Muscle layer of colon (tissue), 2 donors: ENCODE data around the gene MITF.

Experiments
- H3K27ac ChIP-seq: one replicate; pipeline ENCODE4 v1.7.0; 2013; ENCODE audit warnings: low read depth, mild to moderate bottlenecking, low read length, moderate library complexity
- H3K27me3 ChIP-seq, 2 donors: one replicate each; pipeline ENCODE4 v1.7.0; 2013; ENCODE audit warnings: low read length in 2 of 2, mild to moderate bottlenecking in 2 of 2; ENCODE audit not compliant: insufficient read depth in 2 of 2, control insufficient read depth in 1 of 2
- H3K36me3 ChIP-seq: one replicate; pipeline ENCODE4 v1.7.0; 2013; ENCODE audit warnings: mild to moderate bottlenecking, low read length; ENCODE audit not compliant: insufficient read depth
- H3K4me1 ChIP-seq: one replicate; pipeline ENCODE4 v1.7.0; 2013; ENCODE audit warnings: mild to moderate bottlenecking, low read length; ENCODE audit not compliant: insufficient read depth
- H3K4me3 ChIP-seq, 2 donors: one replicate each; pipeline ENCODE4 v1.7.0; 2013; ENCODE audit warnings: low read length in 2 of 2, low read depth in 1 of 2, mild to moderate bottlenecking in 1 of 2, moderate library complexity in 1 of 2
- H3K9ac ChIP-seq: one replicate; pipeline ENCODE4 v1.7.0; 2013; ENCODE audit warnings: low read length
- H3K9me3 ChIP-seq: one replicate; pipeline ENCODE4 v1.7.0; 2013; ENCODE audit warnings: mild to moderate bottlenecking, low read length
- donor health status: abdominal sarcoma.
- donor health status: Adenocarcinoma of cecum.

Gene MITF

DNA sequence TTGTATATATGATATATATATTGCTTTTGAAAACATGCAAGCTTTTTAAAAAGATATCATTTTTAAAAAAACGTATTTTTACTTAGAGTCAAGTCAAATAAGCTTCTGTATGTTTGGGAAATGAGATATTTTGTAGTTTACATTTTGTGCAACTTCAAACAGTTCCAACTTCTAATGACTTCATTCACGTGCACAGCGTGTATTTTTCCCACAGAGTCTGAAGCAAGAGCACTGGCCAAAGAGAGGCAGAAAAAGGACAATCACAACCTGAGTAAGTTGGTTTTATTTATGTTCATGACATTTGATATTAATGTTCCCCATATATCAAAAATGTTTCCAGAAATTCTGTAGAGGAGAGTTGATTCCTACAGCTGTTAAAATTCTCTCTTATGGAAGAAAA lies 212.4 kb downstream of the MITF start:
- no peak overlapping the region for H3K9ac ChIP-seq
- H3K4me1 ChIP-seq = peaks cover 16% of the 10 kb centered on the region
- no peaks in the 10 kb centered on the region for H3K9me3 ChIP-seq
- peaks cover 25% of the 10 kb centered on the region for H3K36me3 ChIP-seq
- H3K27ac ChIP-seq = no peak overlapping the region
- H3K4me3 ChIP-seq = no peak overlapping the region
- no peaks in the 10 kb centered on the region for H3K27me3 ChIP-seq

DNA sequence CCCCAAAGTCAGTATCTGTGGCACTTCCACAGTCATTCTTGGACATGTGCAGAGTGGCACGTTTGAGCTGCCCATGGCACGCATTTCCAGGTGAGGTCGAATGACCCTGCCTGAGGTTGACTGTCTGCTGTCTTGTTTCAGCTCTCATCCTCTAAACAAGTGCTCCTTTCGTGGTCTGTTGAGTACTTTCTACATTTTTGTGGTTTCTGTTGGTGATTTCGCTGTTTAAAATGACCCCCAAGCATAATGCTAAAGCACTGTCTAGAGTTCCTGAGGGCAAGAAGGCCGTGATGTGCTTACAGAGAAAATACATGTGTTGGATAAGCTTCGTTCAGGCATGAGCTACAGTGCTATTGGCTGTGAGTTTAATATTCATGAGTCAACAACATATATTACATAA lies 220.3 kb downstream of the MITF start:
- H3K4me3 ChIP-seq = no peak overlapping the region
- no peaks in the 10 kb centered on the region for H3K9me3 ChIP-seq
- H3K9ac ChIP-seq = no peak overlapping the region
- peaks cover 26% of the 10 kb centered on the region for H3K36me3 ChIP-seq
- no peak overlapping the region for H3K27ac ChIP-seq
- no peaks in the 10 kb centered on the region for H3K4me1 ChIP-seq
- H3K27me3 ChIP-seq = no peaks in the 10 kb centered on the region

DNA sequence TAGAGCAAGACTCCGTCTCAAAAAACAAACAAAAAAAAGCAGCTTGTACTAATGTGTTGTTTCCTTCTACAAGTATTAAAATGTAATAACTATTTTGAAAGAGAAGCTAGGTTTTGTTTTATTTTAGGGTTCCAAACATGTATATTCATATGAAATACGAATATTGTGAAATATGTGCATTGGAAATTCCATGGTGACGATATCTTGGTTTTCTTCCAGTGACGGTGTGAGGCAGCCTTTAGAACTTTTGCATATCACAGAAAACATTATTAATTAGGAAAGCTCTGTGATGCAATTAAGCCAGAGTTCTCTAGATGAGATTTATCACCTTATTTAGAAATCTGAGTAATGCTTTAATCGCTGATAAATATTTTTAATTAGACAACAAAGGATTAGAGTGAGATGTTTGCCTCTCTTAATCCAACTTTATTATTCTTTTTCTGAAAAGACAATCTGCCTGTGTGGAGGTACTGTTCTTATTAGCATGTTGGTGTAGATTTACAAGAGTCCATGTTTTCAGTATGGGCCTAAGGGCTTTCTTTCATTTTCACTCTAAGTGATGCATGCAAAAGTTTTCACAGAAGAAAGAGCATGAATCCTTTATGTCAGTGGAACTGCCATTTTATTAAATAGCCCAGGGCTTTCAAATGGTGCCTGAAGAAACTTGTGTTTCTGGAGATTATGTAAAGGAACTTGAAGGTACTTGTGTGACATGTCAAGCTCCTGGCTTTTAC lies 222.6 kb downstream of the MITF start:
- Histone ChIP-seq H3K27me3 (no peaks in the 10 kb centered on the region), H3K4me3 (no peak overlapping the region), H3K36me3 (peaks cover 34% of the 10 kb centered on the region), H3K9me3 (no peaks in the 10 kb centered on the region), H3K27ac (no peak overlapping the region), H3K9ac (no peak overlapping the region), H3K4me1 (no peaks in the 10 kb centered on the region)

- H3K36me3 ChIP-seq = peaks cover 27% of the 10 kb centered on the region
- H3K27ac ChIP-seq = no peak overlapping the region
- H3K9me3 ChIP-seq = no peaks in the 10 kb centered on the region
- H3K9ac ChIP-seq = no peak overlapping the region
- no peaks in the 10 kb centered on the region for H3K4me1 ChIP-seq
- H3K27me3 ChIP-seq = no peaks in the 10 kb centered on the region
- H3K4me3 ChIP-seq = no peak overlapping the region
These were observed 224.4 kb downstream of the MITF start for GRCh38 chr3:69963643-69964042.

GRCh38 chr3:69967156-69967555 lies 227.9 kb downstream of the MITF start:
- Histone ChIP-seq H3K9me3 (no peaks in the 10 kb centered on the region), H3K4me1 (no peaks in the 10 kb centered on the region), H3K27ac (no peak overlapping the region), H3K9ac (no peak overlapping the region), H3K27me3 (no peaks in the 10 kb centered on the region), H3K36me3 (peaks cover 15% of the 10 kb centered on the region), H3K4me3 (no peak overlapping the region)

GRCh38 chr3:69970827-69971226 lies 231.6 kb downstream of the MITF start:
- H3K9ac ChIP-seq = no peak overlapping the region
- no peaks in the 10 kb centered on the region for H3K9me3 ChIP-seq

GRCh38 chr3:69972672-69973071 lies 233.4 kb downstream of the MITF start:
- H3K4me3 ChIP-seq = no peak overlapping the region
- H3K36me3 ChIP-seq = no peaks in the 10 kb centered on the region
- no peaks in the 10 kb centered on the region for H3K9me3 ChIP-seq
- H3K27ac ChIP-seq = no peak overlapping the region
- H3K9ac ChIP-seq = no peak overlapping the region
- H3K4me1 ChIP-seq = no peaks in the 10 kb centered on the region
- no peaks in the 10 kb centered on the region for H3K27me3 ChIP-seq

More at GRCh38 chr3:69970827-69971226, 231.6 kb downstream of the MITF start:
- Histone ChIP-seq H3K27me3 (no peaks in the 10 kb centered on the region), H3K4me3 (no peak overlapping the region), H3K27ac (no peak overlapping the region), H3K36me3 (peaks cover 4% of the 10 kb centered on the region), H3K4me1 (no peaks in the 10 kb centered on the region)

- no peak overlapping the region for H3K27ac ChIP-seq
- no peak overlapping the region for H3K9ac ChIP-seq
- no peaks in the 10 kb centered on the region for H3K27me3 ChIP-seq
- no peaks in the 10 kb centered on the region for H3K9me3 ChIP-seq
- H3K4me3 ChIP-seq = no peak overlapping the region
- H3K4me1 ChIP-seq = no peaks in the 10 kb centered on the region
- no peaks in the 10 kb centered on the region for H3K36me3 ChIP-seq
These were observed 236.8 kb downstream of the MITF start for GRCh38 chr3:69976021-69976420.

DNA sequence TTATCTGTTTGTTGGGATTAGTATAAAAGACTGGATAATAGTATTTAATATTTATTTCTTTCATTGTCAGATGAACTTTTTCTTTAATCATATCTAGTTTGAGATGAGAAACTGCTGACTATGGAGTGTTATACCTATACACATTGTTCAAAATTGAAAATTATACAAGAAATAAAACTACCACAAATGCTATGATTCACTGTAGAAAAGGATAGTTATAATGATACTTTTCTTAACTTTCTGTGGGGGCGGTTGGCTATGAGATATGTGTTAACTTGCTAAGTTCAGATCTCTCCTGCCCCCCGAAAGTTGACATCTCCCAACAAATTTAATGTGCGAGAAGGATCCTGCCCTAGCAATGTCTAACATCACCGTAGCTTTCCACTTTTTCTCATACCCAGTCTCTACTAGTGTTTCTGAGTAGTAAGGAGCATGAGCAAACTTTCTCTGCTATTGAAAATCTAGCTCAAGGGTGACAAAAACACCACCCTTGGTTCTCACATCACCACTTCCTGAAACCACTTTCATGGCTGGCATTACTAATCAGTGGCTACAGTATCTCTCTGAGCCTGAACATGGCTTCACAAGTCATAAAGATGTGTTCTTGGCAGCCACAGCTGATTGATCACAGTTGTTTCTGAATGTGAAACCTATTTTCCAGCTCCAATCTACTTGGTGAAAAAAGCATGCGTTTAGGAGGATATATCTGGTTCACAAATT lies 244.4 kb downstream of the MITF start:
- Histone ChIP-seq H3K4me1 (no peaks in the 10 kb centered on the region), H3K4me3 (no peak overlapping the region), H3K9me3 (no peaks in the 10 kb centered on the region), H3K27ac (no peak overlapping the region), H3K36me3 (no peaks in the 10 kb centered on the region), H3K27me3 (no peaks in the 10 kb centered on the region), H3K9ac (no peak overlapping the region)

DNA sequence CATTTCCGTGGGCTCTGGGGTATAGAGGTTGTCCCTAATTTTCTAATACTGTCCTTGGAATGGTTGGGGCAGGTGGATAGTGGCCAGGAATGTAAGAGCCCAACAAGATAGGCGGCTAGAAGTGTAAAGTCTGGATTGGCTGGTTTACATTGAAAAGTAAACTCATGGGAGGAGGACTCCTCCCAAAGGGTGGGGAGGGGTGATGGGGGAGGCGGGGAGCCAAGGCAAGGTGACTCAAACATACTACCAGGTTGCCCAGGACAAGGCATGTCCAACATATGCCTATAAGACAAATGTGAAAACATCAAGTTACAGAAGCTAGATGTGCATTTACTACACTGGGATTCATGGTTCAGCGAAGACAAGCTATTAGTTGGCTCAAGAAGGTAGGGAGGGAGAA lies 246.0 kb downstream of the MITF start:
- Histone ChIP-seq H3K9me3 (no peaks in the 10 kb centered on the region), H3K27me3 (no peaks in the 10 kb centered on the region)

DNA sequence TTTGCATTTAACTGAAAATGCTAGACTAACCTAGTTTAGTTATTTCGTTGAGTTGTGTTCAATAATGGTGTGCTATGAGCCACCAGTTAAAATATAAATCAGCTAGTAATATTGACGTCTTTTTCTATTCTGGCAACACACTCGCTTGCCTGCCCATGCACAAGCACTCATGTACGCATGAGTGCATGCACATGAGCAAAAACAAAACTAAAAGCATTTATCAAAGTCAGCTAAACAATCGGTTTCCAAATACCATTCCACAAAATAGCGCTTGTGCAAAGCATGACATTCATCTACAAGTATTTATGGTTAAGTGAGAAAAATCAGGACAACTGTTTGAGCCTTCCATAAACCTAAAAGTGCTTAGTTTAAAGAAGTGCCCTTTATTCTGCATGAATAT lies 247.2 kb downstream of the MITF start:
- Histone ChIP-seq H3K9ac (no peak overlapping the region), H3K36me3 (no peaks in the 10 kb centered on the region), H3K27me3 (no peaks in the 10 kb centered on the region), H3K4me1 (no peaks in the 10 kb centered on the region), H3K9me3 (no peaks in the 10 kb centered on the region), H3K4me3 (no peak overlapping the region), H3K27ac (no peak overlapping the region)

More for the DNA sequence above, 246.0 kb downstream of the MITF start:
- H3K36me3 ChIP-seq = no peaks in the 10 kb centered on the region
- no peak overlapping the region for H3K4me3 ChIP-seq
- no peak overlapping the region for H3K9ac ChIP-seq
- H3K4me1 ChIP-seq = no peaks in the 10 kb centered on the region
- H3K27ac ChIP-seq = no peak overlapping the region

DNA sequence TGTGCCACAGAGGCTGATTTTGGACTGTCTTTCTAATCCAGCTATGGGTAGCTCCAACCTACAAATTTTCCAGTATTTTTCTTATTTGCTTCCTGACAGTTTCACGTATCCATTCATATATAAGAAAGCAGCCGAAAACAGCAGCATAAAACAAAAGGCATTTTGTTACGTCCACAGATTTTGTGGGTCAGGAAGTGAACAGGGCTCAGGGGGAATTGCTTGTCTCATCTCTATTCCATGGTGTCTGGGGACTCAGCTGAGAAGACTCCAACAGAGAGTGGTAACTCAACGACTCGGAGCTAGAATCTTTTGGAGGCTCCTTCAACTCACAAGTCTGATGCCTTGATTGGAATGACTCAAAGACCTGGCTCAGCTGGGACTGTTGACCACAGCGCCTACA lies 248.6 kb downstream of the MITF start:
- no peaks in the 10 kb centered on the region for H3K27me3 ChIP-seq
- H3K4me1 ChIP-seq = no peaks in the 10 kb centered on the region
- no peak overlapping the region for H3K4me3 ChIP-seq
- no peak overlapping the region for H3K9ac ChIP-seq
- no peaks in the 10 kb centered on the region for H3K9me3 ChIP-seq
- no peaks in the 10 kb centered on the region for H3K36me3 ChIP-seq
- H3K27ac ChIP-seq = no peak overlapping the region
